GM13976 (cell line): Measurements from ENCODE around the gene SPSB1.

Experiments
- DNase-seq: peaks from one replicate; pipeline ENCODE4 v3.0.0; 2012; ENCODE audit warnings: low spot score
- CTCF ChIP-seq: IDR thresholded peaks from 2 replicates; pipeline ENCODE4 v1.5.1; 2012; ENCODE audit warnings: borderline replicate concordance, mild to moderate bottlenecking; ENCODE audit not compliant: insufficient read depth; ENCODE audit errors: extremely low read depth, missing control alignments, control extremely low read depth
- in situ Hi-C: fragments of 300-500 bp; cut with MboI; formaldehyde crosslinking; loops from one replicate; pipeline ENCODE4 v1.12.0; 2022; ENCODE audit warnings: low sequenced_read_pairs, mixed read lengths, inconsistent platforms; ENCODE audit not compliant: unreplicated experiment

SPSB1 gene

GRCh38 chr1:9394010-9394409, 101.3 kb downstream of the SPSB1 start:
- in situ Hi-C loops: no loop called here
- no peak for TF ChIP-seq CTCF

DNA sequence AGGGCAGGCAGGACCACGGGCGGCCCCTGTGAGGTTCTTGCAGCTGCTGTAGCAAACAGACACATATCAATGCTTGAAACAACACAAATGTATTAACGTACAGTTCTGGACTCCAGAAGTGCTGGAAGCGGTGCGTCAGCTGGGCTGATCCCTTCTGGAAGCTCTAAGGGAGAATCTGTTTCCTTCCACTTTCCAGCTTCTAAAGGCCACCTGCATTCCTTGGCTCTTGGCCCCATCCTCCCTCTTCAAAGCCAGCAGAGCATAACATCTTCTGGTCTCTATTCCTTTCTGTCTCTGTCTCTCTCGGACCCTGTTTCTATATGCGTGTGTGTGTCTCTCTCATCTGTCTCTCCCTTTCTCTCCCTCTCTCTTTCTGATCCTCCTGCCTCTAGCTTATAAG, 102.3 kb downstream of the SPSB1 start:
- no peak for TF ChIP-seq CTCF
- no peak for DNase-seq
- in situ Hi-C loops: no loop called here

More at GRCh38 chr1:9394010-9394409, 101.3 kb downstream of the SPSB1 start:
- DNase-seq: no peak

DNA sequence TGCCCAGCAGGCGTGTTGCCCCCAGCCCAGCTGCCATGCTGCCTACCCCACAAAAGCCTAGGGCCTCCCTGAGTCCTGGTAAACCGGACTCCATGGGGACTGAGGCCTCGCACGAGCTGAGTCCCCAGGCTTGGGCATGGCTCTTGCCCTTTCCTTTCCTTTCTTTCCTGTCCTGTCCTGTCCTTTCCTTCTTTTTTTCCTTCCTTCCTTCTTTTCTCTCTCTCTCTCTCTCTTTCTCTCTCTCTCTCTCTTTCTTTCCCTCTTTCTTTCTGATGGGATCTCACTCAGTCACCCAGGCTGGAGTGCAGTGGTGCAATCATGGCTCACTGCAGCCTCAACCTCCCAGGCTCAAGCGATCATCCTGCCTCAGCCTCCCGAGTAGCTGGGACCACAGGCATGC, 104.4 kb downstream of the SPSB1 start:
- in situ Hi-C loops: no loop called here
- no peak for TF ChIP-seq CTCF

DNA sequence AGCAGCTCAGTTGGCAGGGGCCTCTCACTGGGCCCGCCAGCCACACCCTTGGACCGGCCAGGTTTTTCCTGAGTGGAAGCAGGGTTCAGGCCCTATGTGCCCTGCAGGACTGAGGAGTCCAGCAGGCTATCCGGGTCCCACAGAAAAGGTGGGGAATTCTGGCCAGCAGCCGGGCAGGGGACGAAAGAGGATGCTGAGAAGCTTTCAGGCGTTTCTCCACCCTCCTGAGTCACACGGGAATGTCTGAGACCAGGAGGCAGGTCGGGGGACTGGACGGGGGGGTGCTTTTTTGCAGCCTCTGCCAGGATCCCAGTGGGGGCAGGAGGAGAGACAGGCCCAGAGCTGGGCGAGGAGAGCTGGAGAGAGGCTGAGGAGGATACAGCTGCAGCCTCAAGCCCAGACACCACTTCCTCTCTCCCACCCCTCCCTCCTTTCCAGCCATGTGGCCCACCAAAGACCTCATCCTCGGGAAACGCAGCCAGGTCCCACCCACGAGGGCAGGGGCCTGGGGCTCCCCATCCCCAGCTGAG, 105.4 kb downstream of the SPSB1 start:
- TF ChIP-seq CTCF: no peak
- no peak for DNase-seq
- in situ Hi-C loops: no loop called here

More for the DNA sequence above, 104.4 kb downstream of the SPSB1 start:
- no peak for DNase-seq

GRCh38 chr1:9399510-9400424, 107.1 kb downstream of the SPSB1 start:
- in situ Hi-C loops: no loop called here
- TF ChIP-seq CTCF: no peak
- DNase-seq: no peak

GRCh38 chr1:9400425-9401079, 107.9 kb downstream of the SPSB1 start:
- in situ Hi-C loops: no loop called here
- no peak for DNase-seq
- no peak for TF ChIP-seq CTCF
